OCI-LY1 (cell line): ENCODE measurements around the gene AKAP13.

Experiments used
- H2AFZ ChIP-seq: fragments of 200-600 bp; sonication (generic), shearing (Covaris generic); 2 replicates; pipeline ENCODE4 v1.6.0; 2014; ENCODE audit warnings: antibody characterized with exemption, mild to moderate bottlenecking, low read length
- H3F3A ChIP-seq: fragments of 200-600 bp; sonication (generic), shearing (Covaris generic); 2 replicates; pipeline ENCODE4 v1.6.0; 2014; ENCODE audit warnings: mild to moderate bottlenecking, antibody characterized with exemption, low read length, moderate library complexity; ENCODE audit not compliant: insufficient read depth
- H3K27ac ChIP-seq: fragments of 200-600 bp; sonication (generic); 2 replicates; pipeline ENCODE4 v1.5.1; 2014; ENCODE audit warnings: low read length, mixed run types, mild to moderate bottlenecking, low read depth; ENCODE audit not compliant: poor library complexity, severe bottlenecking
- H3K27me3 ChIP-seq: fragments of 200-600 bp; sonication (generic); 2 replicates; pipeline ENCODE4 v1.6.0; 2014; ENCODE audit warnings: antibody characterized with exemption, mild to moderate bottlenecking, low read length, moderate library complexity; ENCODE audit not compliant: insufficient read depth
- H3K36me3 ChIP-seq: fragments of 200-600 bp; sonication (generic); 2 replicates; pipeline ENCODE4 v1.6.1; 2014; ENCODE audit warnings: mild to moderate bottlenecking, antibody characterized with exemption, low read length, moderate library complexity, mixed read lengths; ENCODE audit not compliant: insufficient read depth
- H3K4me1 ChIP-seq: fragments of 200-600 bp; sonication (generic); 2 replicates; pipeline ENCODE4 v1.5.1; 2014; ENCODE audit warnings: mild to moderate bottlenecking, low read length, moderate library complexity; ENCODE audit not compliant: insufficient read depth, severe bottlenecking
- H3K4me2 ChIP-seq: fragments of 200-600 bp; sonication (generic), shearing (Covaris generic); 2 replicates; pipeline ENCODE4 v1.6.1; 2014; ENCODE audit warnings: low read length
- H3K4me3 ChIP-seq: fragments of 200-600 bp; sonication (generic); 2 replicates; pipeline ENCODE4 v1.5.1; 2014; ENCODE audit warnings: low read length, low read depth, mild to moderate bottlenecking, mixed read lengths; ENCODE audit not compliant: poor library complexity, severe bottlenecking
- H3K79me2 ChIP-seq: fragments of 200-600 bp; shearing (Covaris generic); 2 replicates; pipeline ENCODE4 v1.6.1; 2016; ENCODE audit warnings: mixed run types, low read length, mixed read lengths; ENCODE audit not compliant: insufficient read depth
- H3K9ac ChIP-seq: fragments of 200-600 bp; sonication (generic), shearing (Covaris generic); 2 replicates; pipeline ENCODE4 v1.6.1; 2014; ENCODE audit warnings: mild to moderate bottlenecking, low read length, mixed read lengths
- H3K9me2 ChIP-seq: fragments of 200-600 bp; sonication (generic), shearing (Covaris generic); 2 replicates; pipeline ENCODE4 v1.6.1; 2014; ENCODE audit warnings: low read depth, mild to moderate bottlenecking, low read length, mixed read lengths
- H3K9me3 ChIP-seq: fragments of 200-600 bp; shearing (Covaris generic); 2 replicates; pipeline ENCODE4 v1.6.1; 2014; ENCODE audit warnings: low read length, mixed read lengths
- H4K20me1 ChIP-seq: fragments of 200-600 bp; sonication (generic), shearing (Covaris generic); 2 replicates; pipeline ENCODE4 v1.6.0; 2016; ENCODE audit warnings: mild to moderate bottlenecking, low read length; ENCODE audit not compliant: insufficient read depth
- EZH2 ChIP-seq: fragments of 200-600 bp; sonication (generic), shearing (Covaris generic); IDR thresholded peaks from 2 replicates; pipeline ENCODE4 v1.8.0; 2017; ENCODE audit warnings: borderline replicate concordance, mixed run types, mild to moderate bottlenecking, antibody characterized with exemption, low read length, moderate library complexity, mixed read lengths
- TF ChIP-seq, protein P1 (sequence below): fragments of 200-600 bp; sonication (generic), shearing (Covaris generic); IDR thresholded peaks from 2 replicates; pipeline ENCODE4 v1.5.1; 2017; ENCODE audit warnings: mild to moderate bottlenecking, antibody characterized with exemption, low read length, moderate library complexity, mixed read lengths

AKAP13 gene

GRCh38 chr15:85607141-85607806 lies 226.9 kb downstream of the AKAP13 start:
- Histone ChIP-seq H3K4me3 (no peak overlapping the region), H3K9ac (no peak overlapping the region), H3K9me2 (no peaks in the 10 kb centered on the region), H3K27me3 (no peaks in the 10 kb centered on the region), H3K27ac (no peak overlapping the region), H3K79me2 (0 out of 2 replicates have a peak, but pooled peaks cover 3% of the 10 kb centered on the region), H3K4me2 (no peak overlapping the region), H3K36me3 (peaks cover 39% of the 10 kb centered on the region; the same call in 1 of the 2 replicates), H3K9me3 (no peaks in the 10 kb centered on the region), H3K4me1 (no peaks in the 10 kb centered on the region), H3F3A (no peaks in the 10 kb centered on the region), H4K20me1 (no peaks in the 10 kb centered on the region), H2AFZ (no peak overlapping the region)
- TF ChIP-seq, protein P1, sequence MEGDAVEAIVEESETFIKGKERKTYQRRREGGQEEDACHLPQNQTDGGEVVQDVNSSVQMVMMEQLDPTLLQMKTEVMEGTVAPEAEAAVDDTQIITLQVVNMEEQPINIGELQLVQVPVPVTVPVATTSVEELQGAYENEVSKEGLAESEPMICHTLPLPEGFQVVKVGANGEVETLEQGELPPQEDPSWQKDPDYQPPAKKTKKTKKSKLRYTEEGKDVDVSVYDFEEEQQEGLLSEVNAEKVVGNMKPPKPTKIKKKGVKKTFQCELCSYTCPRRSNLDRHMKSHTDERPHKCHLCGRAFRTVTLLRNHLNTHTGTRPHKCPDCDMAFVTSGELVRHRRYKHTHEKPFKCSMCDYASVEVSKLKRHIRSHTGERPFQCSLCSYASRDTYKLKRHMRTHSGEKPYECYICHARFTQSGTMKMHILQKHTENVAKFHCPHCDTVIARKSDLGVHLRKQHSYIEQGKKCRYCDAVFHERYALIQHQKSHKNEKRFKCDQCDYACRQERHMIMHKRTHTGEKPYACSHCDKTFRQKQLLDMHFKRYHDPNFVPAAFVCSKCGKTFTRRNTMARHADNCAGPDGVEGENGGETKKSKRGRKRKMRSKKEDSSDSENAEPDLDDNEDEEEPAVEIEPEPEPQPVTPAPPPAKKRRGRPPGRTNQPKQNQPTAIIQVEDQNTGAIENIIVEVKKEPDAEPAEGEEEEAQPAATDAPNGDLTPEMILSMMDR: no peak
- no peak for TF ChIP-seq EZH2

GRCh38 chr15:85607842-85608241 lies 227.4 kb downstream of the AKAP13 start:
- Histone ChIP-seq H3K27me3 (no peaks in the 10 kb centered on the region), H3K4me3 (no peak overlapping the region), H3K4me2 (no peak overlapping the region), H3K9ac (no peak overlapping the region), H2AFZ (no peak overlapping the region), H3K79me2 (0 out of 2 replicates have a peak, but pooled peaks cover 3% of the 10 kb centered on the region), H3K9me3 (no peaks in the 10 kb centered on the region), H3K4me1 (no peaks in the 10 kb centered on the region), H4K20me1 (no peaks in the 10 kb centered on the region), H3K36me3 (peaks cover 39% of the 10 kb centered on the region; the same call in 1 of the 2 replicates), H3K27ac (no peak overlapping the region), H3F3A (no peaks in the 10 kb centered on the region), H3K9me2 (no peaks in the 10 kb centered on the region)
- TF ChIP-seq, protein P1: no peak
- no peak for TF ChIP-seq EZH2

GRCh38 chr15:85609492-85609891 lies 229.1 kb downstream of the AKAP13 start:
- H4K20me1 ChIP-seq: no peaks in the 10 kb centered on the region

More at GRCh38 chr15:85609492-85609891, 229.1 kb downstream of the AKAP13 start:
- Histone ChIP-seq H2AFZ (no peak overlapping the region), H3K4me3 (no peak overlapping the region), H3K27ac (no peak overlapping the region), H3K4me2 (no peak overlapping the region), H3K4me1 (peaks cover 8% of the 10 kb centered on the region), H3K9ac (no peak overlapping the region), H3K79me2 (0 out of 2 replicates have a peak, but pooled peaks cover 3% of the 10 kb centered on the region), H3K36me3 (peaks cover 30% of the 10 kb centered on the region; the same call in 1 of the 2 replicates), H3K9me2 (no peaks in the 10 kb centered on the region), H3F3A (no peaks in the 10 kb centered on the region), H3K9me3 (no peaks in the 10 kb centered on the region), H3K27me3 (no peaks in the 10 kb centered on the region)
- TF ChIP-seq, protein P1: no peak
- TF ChIP-seq EZH2: no peak
